ENCODE data around the gene NEUROG2. TPM values are rescaled to one million over a fixed set of nuclear protein-coding genes. Genes with fewer than 3 reads are reported as not detected.

The NEUROG2 gene
- not detected for total RNA-seq

- no peaks in the 10 kb centered on the region for H3K36me3 ChIP-seq
- intact Hi-C loops (cut with DNase I) = no loop called here
- no peak within 1 kb of the TSS for H3K27ac ChIP-seq
- TF ChIP-seq CTCF (IDR thresholded peaks at IDR 0.05) = no peak
- no peak within 1 kb of the TSS for H3K9ac ChIP-seq (ENCODE audit: low read depth in 2 of 2, low read length in 2 of 2)
- peaks cover 20% of the 10 kb centered on the region for H3K4me1 ChIP-seq
- no peaks in the 10 kb centered on the region for H3K9me3 ChIP-seq
- H3K4me3 ChIP-seq = peak within 1 kb of the TSS; percentile 49
- peaks cover 98% of the 10 kb centered on the region for H3K27me3 ChIP-seq
- DNase-seq = no peak
Observed at GRCh38 chr4:112516066-112516470, at the start of gene NEUROG2. TSS of gene NEUROG2 (minus strand) at chr4:112516180. CDS start at chr4:112515475, 705 bp downstream.

GRCh38 chr4:112564706-112565270 lies 48.8 kb upstream of the NEUROG2 start:
- Histone ChIP-seq H3K36me3 (no peaks in the 10 kb centered on the region), H3K9me3 (no peaks in the 10 kb centered on the region), H3K9ac (ENCODE audit: low read depth in 2 of 2, low read length in 2 of 2) (no peak overlapping the region), H3K4me3 (no peak overlapping the region), H3K4me1 (no peaks in the 10 kb centered on the region), H3K27me3 (no peaks in the 10 kb centered on the region), H3K27ac (no peak overlapping the region)
- TF ChIP-seq CTCF (IDR thresholded peaks at IDR 0.05) = no peak
- intact Hi-C loops (cut with DNase I) = no loop called here
- DNase-seq = no peak

GRCh38 chr4:112563431-112564200 lies 47.6 kb upstream of the NEUROG2 start:
- H3K4me3 ChIP-seq = no peak overlapping the region
- no peaks in the 10 kb centered on the region for H3K27me3 ChIP-seq
- no peak overlapping the region for H3K27ac ChIP-seq
- H3K36me3 ChIP-seq = no peaks in the 10 kb centered on the region
- no peak overlapping the region for H3K9ac ChIP-seq (ENCODE audit: low read depth in 2 of 2, low read length in 2 of 2)
- DNase-seq = no peak
- intact Hi-C loops (cut with DNase I) = no loop called here
- no peak for TF ChIP-seq CTCF (IDR thresholded peaks at IDR 0.05)
- no peaks in the 10 kb centered on the region for H3K9me3 ChIP-seq
- no peaks in the 10 kb centered on the region for H3K4me1 ChIP-seq

GRCh38 chr4:112562254-112562879 lies 46.4 kb upstream of the NEUROG2 start:
- no peaks in the 10 kb centered on the region for H3K9me3 ChIP-seq
- intact Hi-C loops (cut with DNase I) = no loop called here
- H3K27me3 ChIP-seq = no peaks in the 10 kb centered on the region
- no peak overlapping the region for H3K27ac ChIP-seq
- H3K4me1 ChIP-seq = no peaks in the 10 kb centered on the region
- H3K36me3 ChIP-seq = no peaks in the 10 kb centered on the region
- no peak overlapping the region for H3K4me3 ChIP-seq
- DNase-seq = no peak
- TF ChIP-seq CTCF (IDR thresholded peaks at IDR 0.05) = no peak
- no peak overlapping the region for H3K9ac ChIP-seq (ENCODE audit: low read depth in 2 of 2, low read length in 2 of 2)

- Histone ChIP-seq H3K9me3 (no peaks in the 10 kb centered on the region), H3K9ac (ENCODE audit: low read depth in 2 of 2, low read length in 2 of 2) (no peak overlapping the region), H3K27ac (no peak overlapping the region), H3K36me3 (no peaks in the 10 kb centered on the region), H3K4me3 (no peak overlapping the region), H3K4me1 (no peaks in the 10 kb centered on the region), H3K27me3 (no peaks in the 10 kb centered on the region)
- TF ChIP-seq CTCF (IDR thresholded peaks at IDR 0.05) = no peak
- intact Hi-C loops (cut with DNase I) = no loop called here
- DNase-seq = no peak
Observed at GRCh38 chr4:112560084-112560483, 44.1 kb upstream of the NEUROG2 start.

All from colonic mucosa (tissue), 4 donors.